GDM1 (cell line): ENCODE results near the gene VDAC2.

Source experiments
- DNase-seq: peaks from one replicate; lab custom pipeline; 2025; lab: John Stamatoyannopoulos, UW

The VDAC2 gene

DNA sequence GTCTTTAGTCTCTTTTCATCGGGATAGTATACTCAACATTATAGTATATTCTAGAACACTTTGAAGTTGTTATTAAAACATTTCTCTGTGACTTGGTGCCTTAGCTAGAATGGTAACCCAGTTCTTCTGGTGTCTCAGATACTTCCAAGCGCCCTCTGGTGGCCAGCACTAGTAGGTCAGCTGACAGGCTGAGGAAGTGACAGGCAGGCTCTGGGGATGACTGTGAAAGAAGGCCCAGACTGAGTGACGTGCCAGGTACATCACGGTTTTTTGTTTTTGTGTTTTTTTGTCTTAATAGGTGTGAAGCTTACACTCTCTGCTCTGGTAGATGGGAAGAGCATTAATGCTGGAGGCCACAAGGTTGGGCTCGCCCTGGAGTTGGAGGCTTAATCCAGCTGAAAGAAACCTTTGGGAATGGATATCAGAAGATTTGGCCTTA is 20.0 kb downstream of the VDAC2 start:
- DNase-seq, result peak; percentile 73

DNA sequence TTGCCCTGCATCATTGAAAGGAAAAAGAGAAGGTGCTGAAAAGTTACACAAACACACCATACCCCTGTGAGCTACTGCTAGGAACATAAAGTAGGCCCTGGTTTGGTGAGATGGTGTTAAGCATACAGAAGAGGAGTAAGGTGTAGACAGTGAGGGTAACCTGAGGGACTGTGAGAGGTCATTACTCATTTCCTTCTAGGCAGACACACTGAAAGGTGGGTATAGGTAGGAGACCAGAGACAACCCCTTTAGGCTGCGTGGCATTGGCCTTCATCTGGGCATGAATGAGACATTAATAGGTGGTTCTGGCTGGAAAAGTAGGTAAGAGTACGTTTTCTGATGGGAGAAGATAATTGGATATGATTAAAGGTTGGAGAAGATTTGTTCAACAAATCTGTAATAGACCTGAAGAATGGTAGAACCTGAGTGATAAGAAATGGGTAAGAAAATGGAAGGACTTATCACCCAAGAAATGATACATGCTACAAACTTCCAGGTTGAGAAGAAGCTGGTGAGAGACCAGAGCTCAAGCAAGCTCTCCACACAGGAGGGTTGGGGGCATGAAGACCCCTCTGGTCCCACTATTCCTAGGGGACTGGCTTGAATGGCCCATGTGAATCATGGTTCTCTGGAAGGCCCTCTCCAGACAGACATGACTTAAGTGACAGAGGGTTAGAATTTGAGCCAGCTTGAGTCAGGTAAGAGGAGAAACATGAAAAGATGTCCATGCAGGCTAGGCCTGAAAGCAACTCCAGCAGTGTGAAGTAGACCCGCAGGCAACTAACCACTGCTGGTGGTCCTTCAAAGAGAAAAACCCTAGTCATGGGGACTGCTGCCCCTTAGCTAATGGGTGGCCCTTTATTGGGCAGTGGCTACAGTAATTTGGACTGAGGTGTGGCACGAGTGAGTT is 21.3 kb downstream of the VDAC2 start:
- DNase-seq, result no peak

DNA sequence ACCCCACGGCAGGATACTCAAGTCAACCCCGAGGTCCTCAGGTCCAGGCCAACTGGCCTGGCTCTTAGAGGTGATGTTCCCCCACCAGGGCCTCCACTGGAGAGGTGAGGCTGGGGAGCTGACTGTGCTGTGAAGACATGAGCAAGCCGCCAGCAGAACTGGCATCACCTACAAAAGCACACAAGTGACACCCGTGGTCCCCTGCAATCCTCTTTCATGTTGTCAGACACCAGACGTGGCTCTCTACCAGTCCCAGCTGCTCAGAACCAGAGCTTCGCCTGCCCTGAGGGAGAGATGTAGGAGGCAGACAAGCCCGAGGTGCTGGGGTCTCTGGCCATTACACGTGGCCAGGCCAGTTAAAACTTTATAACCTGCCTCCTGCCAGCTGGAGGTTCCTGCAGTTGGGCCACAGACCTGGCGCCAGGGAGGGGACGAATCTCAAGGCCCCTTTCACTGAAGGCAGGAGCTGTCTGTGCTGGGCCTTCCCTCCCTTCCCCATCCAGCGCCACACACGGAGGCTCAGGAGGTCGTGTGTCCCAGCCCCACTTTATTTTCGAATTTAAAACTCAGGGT is 22.9 kb downstream of the VDAC2 start:
- no peak for DNase-seq

DNA sequence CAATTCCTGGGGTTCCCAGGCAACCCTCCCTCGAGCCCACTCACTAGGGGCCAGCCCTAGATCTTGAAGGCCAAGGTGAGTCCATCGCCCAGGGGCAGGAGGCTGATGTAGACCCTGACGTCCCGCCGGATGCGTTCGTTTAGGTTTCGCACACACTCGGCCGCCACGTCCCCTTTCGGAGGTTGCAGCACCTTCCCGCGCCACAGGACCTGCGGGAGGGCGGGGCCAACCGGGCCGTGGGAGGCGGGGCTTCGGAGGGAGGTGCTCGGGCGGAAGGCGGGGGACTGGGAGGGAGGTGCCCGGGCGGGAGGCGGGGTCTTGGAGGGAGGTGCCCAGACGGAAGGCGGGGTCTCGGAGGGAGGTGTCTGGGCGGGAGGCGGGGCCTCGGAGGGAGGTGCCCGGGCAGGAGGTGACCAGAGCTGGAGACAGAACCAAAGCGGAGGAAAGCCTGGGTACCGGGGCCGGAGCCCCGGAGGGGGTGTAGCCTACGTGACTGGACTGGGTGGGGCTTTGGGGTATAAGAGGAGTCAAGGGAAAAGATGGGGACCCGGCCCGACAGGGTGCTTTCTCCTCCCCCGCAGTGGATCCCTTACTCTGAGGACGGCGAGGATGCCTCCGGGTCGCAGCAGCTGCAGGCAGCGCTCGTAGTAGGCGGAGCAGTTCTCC is 23.6 kb downstream of the VDAC2 start:
- DNase-seq, result peak; percentile 31

DNA sequence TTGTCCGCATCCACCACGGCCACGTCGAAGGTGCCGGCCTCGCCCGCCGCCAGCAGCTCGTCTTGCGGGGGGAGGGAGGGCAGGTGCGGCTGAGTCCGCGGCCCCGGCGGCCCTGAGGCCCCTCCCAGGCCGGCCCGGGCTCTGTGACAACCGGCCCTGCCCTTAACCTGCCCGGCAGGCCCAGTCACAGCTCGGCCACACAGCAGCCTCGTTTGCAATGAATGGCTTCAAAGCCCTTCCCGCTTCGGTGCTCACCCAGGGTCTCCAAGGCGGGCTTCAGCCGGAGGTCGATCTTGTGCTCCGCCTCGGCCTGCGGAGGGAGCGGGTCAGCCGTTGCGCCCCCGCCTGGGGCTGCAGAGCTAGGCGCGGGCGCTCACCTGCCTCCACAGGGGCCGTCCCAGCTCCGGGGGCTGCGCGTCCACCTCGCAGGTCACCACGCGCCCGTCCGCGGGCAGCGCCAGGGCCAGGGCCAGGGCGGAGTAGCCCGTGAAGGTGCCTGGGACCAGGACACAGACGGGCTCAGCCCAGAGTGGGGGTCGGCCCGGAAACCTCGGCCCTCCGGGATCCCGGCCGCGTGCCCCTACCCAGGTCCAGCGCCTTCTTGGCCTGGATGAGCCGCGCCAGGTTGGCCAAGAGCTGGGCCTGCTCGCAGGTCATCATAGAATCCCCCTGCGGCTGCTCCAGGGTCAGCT is 24.2 kb downstream of the VDAC2 start:
- no peak for DNase-seq

DNA sequence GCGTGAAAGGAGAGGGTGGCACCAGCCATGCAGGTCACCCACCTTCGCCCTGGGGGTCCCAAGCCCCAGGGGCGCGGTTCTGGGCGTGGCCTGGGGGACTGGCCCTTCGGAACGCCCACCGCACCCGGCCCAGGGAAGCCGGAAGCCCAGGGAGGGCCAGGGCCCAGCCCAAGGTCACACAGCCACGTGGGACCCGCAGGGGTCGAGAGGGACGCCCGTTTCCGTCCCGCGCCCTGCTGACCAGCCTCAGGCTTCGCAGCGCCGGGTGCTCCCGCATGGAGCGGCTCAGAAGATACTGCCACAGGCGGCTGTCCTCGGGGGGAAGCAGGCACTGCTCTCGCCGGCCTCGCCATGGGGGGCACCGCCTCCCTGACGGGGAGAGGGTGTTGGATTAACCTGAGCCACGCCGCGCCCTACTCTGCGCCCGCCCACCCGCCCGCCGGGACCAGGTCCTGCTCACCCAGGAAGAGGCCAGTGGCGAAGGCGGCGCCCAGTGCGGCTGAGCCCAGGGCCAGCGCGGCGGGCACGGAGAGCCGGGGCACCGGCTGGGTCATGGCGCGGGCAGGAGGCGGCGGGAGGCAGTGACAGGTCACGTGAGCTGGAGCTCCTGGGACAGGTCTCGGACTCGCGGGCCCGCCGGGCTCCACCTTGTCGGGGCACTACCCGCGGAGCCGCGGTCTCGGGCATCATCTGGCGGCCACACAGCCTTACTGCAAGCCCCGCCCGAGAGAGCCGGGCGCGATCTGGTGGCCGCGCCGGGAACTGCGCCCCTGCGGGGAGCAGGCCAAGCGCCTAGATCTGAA is 25.0 kb downstream of the VDAC2 start, which contains the start of gene COMTD1:
Gene COMTD1 (minus strand): TSS at position 583 of the 803 bp plus-strand sequence. CDS start 29 bp downstream, at position 554.
- DNase-seq, result peak; percentile 82

DNA sequence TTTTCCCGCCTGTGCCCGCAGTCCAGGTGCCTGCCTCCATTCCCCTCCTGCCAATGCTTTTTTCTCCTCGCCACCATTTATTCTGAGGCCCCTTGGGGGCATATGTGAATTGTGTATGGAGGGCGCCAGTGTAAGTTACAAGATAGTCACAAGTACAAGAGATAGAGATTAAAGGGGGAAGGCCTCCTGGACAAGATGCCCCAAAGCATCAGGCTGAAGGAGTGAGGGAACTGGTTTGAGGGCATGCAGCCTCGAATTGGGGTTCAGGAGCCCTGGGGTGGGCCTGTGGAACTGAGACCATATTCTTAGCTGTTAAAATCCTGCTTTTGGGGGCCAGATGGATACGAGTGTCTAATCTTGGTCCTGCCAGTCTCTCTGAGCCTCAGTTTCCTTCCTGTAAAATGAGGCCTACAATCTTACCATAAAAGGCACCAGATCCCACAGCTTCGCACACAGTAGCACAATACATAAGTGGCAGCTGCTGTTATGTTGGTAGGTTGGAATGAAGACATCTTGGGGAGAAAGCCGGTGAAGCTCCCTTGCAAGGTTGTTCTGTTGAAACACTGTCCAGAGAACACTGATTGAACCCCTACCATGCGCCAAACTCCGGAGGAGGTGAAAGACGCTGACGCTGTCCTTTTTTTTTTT is 25.7 kb downstream of the VDAC2 start:
- DNase-seq, result no peak

DNA sequence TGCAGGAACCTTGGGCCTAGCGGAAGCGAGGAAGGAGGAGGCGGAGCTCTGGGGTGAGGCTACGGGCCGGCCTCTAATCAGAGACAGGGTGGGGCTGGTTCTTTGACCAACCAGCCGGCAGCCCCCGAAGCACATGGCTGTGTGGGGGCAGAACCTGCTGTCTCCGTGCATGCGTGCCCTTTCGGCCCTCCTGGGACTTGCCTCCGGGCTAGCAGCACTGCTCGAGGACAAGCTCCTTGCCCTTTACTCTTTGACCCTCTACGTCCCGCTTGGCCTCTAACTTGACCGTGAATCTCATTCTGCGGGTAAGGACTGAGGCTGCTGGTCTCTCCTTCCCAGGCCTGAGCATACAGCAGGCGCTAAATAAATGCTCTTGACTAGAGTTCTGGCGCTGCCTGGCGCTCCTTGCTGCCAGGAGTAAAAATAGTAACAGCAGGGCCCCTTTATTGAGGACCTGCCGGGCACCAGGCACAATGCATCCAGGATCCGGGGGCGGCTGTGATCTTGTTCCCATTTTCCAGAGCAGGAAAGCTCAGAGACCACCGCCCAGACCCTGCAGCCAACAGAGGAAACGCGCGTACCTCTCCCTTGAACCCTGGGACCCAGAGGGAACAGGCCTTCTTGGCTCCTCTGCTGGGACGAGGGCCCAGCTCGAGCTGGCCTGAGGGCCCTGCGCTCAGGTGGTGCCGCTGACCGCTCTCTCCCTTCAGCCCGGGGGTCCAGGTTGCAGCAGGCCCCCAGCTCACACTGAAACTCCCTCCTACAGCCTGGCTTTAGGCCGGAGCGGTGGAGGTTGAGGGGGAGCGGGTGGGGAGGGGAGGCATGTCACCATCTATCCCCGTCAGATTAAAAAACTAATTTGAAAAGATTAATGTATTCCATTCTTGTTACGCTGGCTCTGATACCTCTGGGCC is 27.8 kb downstream of the VDAC2 start:
- no peak for DNase-seq

DNA sequence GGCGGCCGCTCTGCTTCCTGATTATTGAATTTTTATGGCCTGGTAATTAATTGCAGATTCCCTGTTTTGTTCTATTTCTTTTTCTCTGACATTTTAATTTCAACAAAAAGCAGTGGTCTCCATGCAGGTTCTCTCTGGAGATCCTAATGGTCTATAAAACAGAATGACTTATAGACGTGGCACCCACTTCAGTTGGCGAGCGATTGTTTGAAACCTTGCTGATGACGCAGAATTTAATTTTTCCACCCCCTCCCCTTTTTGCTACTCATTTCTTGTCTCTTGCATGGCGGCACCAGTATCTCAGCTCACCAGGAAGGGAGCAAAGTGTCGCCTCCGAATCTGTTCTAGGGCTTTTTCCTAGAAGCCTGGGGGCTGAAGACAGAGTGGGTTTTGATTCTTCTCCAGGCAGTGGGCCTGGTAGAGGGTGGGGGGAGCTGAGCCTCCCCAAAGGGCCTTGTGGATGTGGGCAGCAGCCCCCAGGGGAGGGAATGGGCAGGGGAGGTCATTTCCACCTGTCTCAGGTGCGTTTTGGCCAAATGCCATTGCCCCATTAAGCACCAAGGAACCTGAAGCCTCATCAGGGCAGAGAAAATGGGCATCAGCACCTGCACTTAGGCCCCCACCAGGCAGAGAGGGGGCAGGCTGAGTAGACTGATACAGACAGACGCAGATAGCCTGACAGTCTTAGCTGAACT is 28.6 kb downstream of the VDAC2 start:
- no peak for DNase-seq

DNA sequence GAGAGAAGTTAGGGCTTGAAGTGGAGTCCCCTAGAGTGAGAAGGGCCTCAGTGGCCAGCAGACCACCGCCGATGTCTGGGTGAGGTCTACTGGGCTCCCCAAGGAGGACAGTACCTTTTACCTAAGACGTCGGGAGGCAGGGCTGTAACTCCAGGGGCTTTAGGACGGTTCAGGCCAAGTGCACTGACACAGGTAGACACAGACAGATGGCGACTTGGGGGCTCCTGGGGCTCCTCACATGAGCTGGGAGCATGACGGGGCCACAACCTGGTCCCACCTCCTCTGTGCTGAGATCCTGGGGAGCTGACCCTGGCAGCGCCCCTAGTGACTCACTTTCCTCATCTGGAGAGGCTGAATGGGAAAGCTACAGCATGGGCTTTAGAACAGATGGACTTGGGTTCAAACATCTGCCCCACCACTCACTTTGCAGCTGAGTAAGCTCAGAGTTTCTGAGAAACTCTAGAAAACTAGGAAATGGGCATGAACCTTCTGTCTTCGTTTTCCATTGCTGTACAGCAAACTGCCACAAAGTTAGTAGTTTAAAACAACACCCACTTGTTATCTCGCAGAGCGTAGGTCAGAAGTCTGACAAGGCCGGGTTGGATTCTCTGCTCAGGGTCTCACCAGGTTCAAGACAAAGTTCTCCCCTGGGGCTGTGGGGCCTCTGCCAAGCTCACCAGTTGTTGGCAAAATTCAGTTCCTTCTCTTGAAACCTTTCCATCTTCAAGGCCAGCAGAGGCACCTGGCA is 29.9 kb downstream of the VDAC2 start:
- no peak for DNase-seq

DNA sequence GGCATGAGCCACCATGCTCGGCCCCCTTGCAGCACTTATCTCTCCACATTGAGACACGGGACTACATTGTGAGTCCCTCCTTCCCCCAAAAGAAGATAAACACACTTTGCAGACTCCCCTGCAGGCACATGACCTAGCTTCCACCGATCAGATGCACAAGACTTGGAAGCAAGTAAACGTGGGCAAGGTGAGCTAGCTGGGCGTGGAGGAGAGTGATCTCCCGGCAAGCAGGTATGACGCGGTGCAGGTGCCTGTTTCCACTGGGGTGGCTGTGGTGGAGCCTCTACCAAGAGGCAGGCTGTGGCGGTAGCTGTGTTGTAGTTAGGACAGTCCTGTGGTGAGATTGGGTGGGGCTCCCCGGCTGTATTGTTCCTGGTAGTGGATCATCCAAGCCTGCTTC is 32.8 kb downstream of the VDAC2 start:
- DNase-seq, result no peak

DNA sequence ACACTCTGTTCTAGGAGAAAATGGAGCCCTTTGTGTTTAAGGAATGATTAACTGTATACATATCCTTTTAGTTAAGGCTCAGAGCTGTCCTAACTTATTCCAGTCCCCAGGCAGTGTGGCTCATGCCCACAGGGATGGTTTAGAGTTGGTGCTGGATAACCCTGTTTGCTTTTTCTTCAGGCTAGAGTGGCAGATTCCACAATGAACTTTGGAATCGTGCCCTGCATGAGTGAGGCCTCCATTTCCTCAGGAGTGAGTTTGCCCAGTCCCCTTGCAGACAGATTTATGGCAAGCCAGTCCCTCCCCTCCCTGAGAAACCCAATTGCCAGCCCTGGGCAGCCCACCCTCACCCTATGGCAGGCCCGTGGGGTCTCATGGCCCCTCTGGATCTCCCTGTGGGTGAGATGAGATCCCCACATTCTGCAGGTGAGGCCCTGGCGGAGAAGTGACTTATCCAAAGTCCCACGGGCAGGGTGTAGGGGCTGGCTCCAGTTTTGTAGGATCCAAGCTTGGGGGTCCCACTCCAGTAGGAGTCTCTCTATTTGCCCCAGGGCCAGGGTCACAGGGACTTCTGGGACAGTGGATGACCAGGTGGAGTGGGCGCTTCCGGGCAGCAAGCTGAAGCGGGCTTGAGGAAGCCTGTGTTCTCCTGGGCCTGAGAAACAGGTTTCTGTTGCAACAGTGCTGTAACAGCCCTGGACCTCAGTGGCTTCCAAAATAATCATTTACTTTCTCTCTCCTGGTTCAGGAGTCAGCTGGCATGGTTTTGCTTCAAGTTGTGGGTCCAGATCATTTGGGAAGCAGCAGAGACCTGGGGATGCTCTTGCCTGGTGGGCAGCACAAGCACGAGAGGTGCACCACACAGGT is 34.1 kb downstream of the VDAC2 start:
- DNase-seq, result no peak

DNA sequence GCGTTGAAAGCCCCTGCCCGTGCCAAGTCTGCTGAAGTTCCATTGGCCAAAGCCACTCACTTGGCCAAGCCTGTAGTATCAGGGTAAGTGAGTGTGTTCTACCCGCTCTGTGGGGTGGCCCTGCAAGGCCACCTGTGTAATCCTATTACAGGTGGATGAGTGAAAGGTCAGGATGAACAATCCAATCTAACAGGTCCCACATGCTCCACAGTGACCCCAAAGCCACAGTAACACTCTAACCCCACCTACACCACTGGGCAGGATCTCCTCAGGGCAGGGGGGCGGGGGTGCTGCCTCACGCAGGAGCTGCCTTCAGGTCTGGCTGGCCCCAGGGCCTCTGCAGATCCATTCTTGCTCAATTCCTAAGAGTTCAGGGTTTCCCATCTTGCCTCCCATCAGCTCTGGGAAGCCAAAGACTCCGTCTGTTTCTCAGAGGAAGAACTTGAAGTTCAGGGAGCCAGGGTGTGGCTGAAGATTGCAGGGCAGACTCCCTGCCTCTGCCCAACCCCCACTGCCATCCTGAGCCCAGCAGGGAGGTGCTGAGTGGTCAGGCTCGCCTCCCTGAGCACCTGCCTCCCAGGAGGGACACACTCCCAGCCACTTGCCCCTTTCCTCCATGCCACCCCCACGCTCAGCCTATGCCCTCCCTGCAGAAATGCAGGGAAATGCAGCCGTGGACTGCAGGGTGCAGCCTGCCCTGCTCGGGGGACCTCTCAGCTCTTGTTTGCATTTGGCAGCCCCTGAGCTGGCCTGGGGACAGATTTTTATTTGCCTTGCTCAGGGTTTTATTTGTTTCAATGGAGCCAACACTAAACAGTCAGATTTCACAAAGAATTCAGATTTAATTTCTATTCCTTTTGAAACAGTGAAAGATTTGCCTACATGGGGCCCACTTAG is 35.0 kb downstream of the VDAC2 start:
- no peak for DNase-seq

DNA sequence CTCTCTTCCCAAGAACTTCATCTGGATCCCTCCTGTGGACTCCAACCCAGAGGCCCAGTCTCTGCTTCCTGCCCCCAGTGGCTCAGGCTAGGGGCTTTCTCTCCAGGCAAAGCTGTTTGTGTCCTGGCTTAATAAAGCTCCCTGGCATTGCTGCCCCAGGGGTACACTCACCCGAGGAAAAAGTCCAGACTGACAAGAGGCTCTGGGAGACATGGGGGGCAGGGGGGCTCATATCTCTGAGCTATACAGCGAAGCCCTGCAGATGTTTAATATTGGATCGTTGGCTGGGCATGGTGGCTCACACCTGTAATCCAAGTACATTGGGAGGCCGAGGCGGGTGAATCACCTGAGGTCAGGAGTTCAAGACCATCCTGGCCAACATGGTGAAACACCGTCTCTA is 35.9 kb downstream of the VDAC2 start:
- DNase-seq, result no peak

DNA sequence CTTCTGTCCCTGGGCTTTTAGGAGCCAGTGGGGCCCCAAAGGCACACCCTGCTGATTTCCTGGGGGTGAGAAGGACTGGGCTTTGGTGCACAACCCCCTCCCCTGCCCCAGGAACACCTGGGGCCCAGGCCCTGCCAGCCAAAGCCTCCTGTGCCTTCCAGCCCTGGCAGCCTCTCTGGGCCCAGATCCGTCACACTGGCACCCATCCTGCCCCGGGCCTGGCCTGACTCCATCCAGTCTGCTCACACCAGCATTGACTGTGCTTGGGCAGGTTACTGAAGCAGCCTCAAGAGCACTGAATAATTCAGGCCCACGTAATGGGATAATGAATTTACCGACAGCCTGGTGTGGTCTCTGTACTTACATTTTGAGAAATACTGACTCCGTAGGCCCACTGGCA is 37.2 kb downstream of the VDAC2 start:
- no peak for DNase-seq

DNA sequence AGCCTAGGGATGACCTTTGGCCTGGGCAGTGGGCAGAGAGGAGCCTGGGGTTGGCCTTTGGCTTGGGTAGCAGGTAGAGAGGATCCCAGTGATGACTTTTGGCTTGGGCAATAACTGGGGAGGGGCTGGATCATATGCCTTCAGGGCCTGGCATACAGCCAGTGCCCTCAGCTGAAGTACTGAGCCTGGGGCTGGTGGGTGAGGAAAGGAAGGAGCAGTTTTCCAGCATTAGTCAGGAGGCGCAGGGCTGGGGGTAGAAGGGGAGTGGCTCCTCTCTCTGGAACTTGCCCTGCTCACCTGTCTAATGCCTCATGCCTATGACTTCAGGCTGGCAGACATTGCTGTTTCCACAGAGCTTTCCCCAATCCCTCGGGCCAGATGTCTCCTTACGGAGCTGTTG is 40.3 kb downstream of the VDAC2 start:
- DNase-seq, result no peak
